Left cardiac atrium (tissue), 4 donors: ENCODE results near the gene HOOK2. TPM values are rescaled to one million over a fixed set of nuclear protein-coding genes. Genes with fewer than 3 reads are reported as not detected.

Experiments used
- ATAC-seq, 2 donors: fragments of 200-7000 bp; cut with Tn5 transposase; one replicate each; pipeline ENCODE4 v1.9.1; 2020; ENCODE audit warnings: mild to moderate bottlenecking in 2 of 2, moderate library complexity in 2 of 2
- DNase-seq: peaks from one replicate; pipeline ENCODE4 v3.0.0-alpha.2; 2020
- intact Hi-C, 2 donors: fragments of 100-400 bp; cut with DNase I; formaldehyde crosslinking; loops; one replicate each; pipeline versions ENCODE4 v1.14.1 to v1.15.1; 2022 to 2023
- total RNA-seq, 2 donors: library from RNA; stranded (reverse); fragmentation: NEBNext Ultra II Directional; extraction: Animal tissue kit (Norgen Biotek cat#: 25700); gene quantifications; one replicate each; pipeline ENCODE4 v1.2.1, GENCODE V29; 2021
- donor health status: DM: no; HTN: yes; CAD: no.
- donor health status: DM: no; HTN: yes; CAD: no; lungs with severe emphysema.
- donor health status: DM: yes; HTN: yes; CAD: no.
- donor health status: Dilated cardiomyopathy.

HOOK2 gene
- total RNA-seq, 2 donors from 2014 or later, result 16.8 to 28.8 TPM

GRCh38 chr19:12794971-12795381 is 19.6 kb upstream of the HOOK2 start:
- DNase-seq, result no peak
- intact Hi-C loops, result no loop called here
- ATAC-seq, result no peak

GRCh38 chr19:12794196-12794941 is 19.0 kb upstream of the HOOK2 start:
- intact Hi-C loops, result no loop called here
- ATAC-seq (no peak), DNase-seq (no peak)

GRCh38 chr19:12793290-12794195 is 18.2 kb upstream of the HOOK2 start:
- DNase-seq, result peak; percentile 94
- ATAC-seq, result peak; percentile 39 to 43
- intact Hi-C loops, result loop anchor here in 1 of 2 donors (2.0 kb wide), 1 partner anchor 17 kb away; no protein-coding TSS in a partner anchor

GRCh38 chr19:12792853-12793289 is 17.5 kb upstream of the HOOK2 start:
- DNase-seq (no peak), ATAC-seq (no peak)
- intact Hi-C loops, result loop anchor here in 1 of 2 donors (2.0 kb wide), 1 partner anchor 16 kb away; no protein-coding TSS in a partner anchor

GRCh38 chr19:12792051-12792852 is 16.9 kb upstream of the HOOK2 start:
- intact Hi-C loops, result loop anchor here in 1 of 2 donors (2.0 kb wide), 1 partner anchor 15 kb away; no protein-coding TSS in a partner anchor
- ATAC-seq (no peak), DNase-seq (peak; percentile 78)

GRCh38 chr19:12791345-12792050 is 16.1 kb upstream of the HOOK2 start, which contains the start of gene JUNB:
JUNB (plus strand) TSS chr19:12791486; CDS start chr19:12791772, 286 bp downstream.
- intact Hi-C loops, result loop anchor here in 1 of 2 donors (2.0 kb wide), 1 partner anchor 15 kb away; no protein-coding TSS in a partner anchor
- peak; percentile 65 for ATAC-seq
- DNase-seq, result peak; percentile 99

GRCh38 chr19:12790628-12791344 is 15.4 kb upstream of the HOOK2 start:
- DNase-seq, result no peak
- no peak for ATAC-seq
- intact Hi-C loops, result no loop called here

- DNase-seq (peak; percentile 98), ATAC-seq (peak; percentile 48 to 50)
- intact Hi-C loops, result no loop called here
Observed at GRCh38 chr19:12789904-12790619, 14.7 kb upstream of the HOOK2 start.

GRCh38 chr19:12789098-12789903 is 13.9 kb upstream of the HOOK2 start:
- ATAC-seq, result no peak
- DNase-seq, result no peak
- intact Hi-C loops, result no loop called here

- intact Hi-C loops, result no loop called here
- no peak for ATAC-seq
- DNase-seq, result peak; percentile 92
Observed at GRCh38 chr19:12788682-12789097, 13.3 kb upstream of the HOOK2 start.

GRCh38 chr19:12788042-12788681 is 12.8 kb upstream of the HOOK2 start:
- DNase-seq (no peak), ATAC-seq (no peak)
- intact Hi-C loops, result no loop called here

- intact Hi-C loops, result no loop called here
- DNase-seq, result no peak
- ATAC-seq, result no peak
Observed at GRCh38 chr19:12787458-12787857, 12.1 kb upstream of the HOOK2 start.

- intact Hi-C loops, result no loop called here
- DNase-seq, result no peak
- no peak for ATAC-seq
Observed at GRCh38 chr19:12786952-12787351, 11.6 kb upstream of the HOOK2 start.

GRCh38 chr19:12786141-12786870 is 11.0 kb upstream of the HOOK2 start:
- peak; percentile 72 for DNase-seq
- intact Hi-C loops, result no loop called here
- ATAC-seq, result no peak

GRCh38 chr19:12785431-12786031 is 10.2 kb upstream of the HOOK2 start:
- DNase-seq, result no peak
- intact Hi-C loops, result no loop called here
- ATAC-seq, result no peak
